Globus pallidus (tissue), 1 donor: ENCODE measurements around the gene SLC35D1.
"Not testable (repeated sequence)": the region's sequence is repeated elsewhere in the genome, so short reads cannot be mapped to it uniquely, and the experiment has no call there.

Experiments
- DNase-seq: peaks from one replicate; pipeline ENCODE4 v3.0.0-alpha.2; 2015; ENCODE audit warnings: low spot score

SLC35D1 gene

DNA sequence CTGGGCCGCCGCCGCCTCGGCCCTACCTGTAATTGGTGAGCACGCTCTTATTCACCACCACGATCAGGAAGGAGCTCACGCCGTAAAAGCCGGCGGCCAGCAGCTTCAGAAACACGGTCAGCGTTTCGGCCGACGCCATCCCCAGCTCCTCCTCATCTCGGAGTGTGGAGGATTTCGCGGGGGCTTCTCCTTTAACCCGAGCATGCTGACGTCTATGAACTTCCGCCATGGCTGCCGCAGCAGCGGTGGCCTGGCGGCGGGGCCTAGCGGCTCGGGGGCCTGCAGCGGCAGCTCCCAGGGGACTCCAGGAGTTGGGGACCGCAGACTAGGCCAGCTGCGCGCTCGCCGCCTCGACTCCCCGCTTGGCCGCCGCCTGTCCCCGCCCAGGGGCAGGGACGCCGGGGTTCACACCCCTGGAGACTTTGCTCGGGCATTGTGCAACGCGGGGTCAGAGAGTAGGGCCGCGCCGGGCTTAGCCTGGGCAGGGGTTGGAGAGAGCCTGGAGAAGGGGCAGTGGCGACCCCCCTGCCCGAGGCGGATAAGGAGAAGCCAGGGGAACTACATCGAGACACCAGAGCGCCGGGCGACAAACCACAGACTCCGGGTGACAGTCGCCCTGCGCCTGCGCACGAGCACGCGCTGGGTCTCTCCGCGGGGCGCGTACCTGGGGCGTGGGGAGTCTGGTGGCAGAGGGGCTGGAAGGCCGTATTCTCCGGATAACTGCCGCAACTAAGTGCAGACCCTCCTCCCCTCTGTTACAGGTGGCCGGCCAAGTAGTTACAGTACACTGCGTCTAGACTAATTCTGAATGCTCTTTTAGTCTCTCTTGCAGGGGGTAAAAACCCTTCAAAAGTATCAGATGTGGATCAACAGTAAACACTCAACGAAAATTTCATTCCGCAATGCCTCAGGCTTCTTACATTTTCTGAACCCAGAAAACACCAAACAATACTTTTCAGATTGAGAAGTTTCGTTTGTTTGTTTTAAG, at the start of gene SLC35D1:
Gene SLC35D1, minus strand, starts transcription at position 364 of the 988 bp plus-strand sequence. Its CDS starts 135 bp downstream, at position 229.
- DNase-seq: peak; percentile 85

- no peak for DNase-seq
These were observed 49.6 kb upstream of the SLC35D1 start for GRCh38 chr1:67103548-67103947.

- no peak for DNase-seq
These were observed 46.9 kb upstream of the SLC35D1 start for GRCh38 chr1:67100833-67101232.

DNA sequence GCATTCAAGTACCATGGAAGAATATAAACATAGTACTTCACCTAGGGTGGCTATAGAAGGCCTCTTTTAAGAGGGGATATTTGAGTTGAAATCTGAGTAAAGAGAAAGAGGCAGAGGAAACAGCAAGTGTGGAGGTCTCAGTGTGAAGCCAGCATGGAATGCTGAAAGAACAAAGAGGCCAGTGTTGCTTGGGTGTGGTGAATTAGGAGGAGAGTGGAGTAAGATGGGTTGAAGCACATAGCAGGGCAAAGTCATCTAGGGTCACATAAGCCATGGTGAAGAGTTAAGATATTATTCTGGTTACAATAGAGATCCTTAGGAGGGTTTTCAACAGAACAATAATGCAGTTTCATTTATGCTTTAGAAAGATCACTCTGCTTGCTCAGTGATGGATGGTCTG, 43.4 kb upstream of the SLC35D1 start:
- DNase-seq: no peak

DNA sequence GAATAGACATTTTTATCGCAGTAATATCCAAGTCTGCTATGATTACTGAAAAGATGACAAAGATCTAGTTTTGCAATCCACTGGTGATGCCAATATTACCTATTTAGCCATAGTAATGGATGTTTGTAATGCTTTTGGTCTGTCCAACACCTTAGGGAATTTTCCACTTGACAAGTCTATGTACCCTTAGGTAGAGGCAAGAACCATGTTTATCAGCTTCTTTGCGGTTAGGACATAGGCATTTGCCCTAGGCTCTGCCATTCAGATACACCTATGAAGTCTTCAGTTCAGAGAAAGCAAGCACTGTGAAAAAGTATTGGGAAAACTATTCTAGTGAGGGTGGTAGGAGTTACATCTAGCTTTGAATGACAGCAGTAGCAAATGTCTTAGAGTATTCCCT, 40.2 kb upstream of the SLC35D1 start:
- DNase-seq: no peak

DNA sequence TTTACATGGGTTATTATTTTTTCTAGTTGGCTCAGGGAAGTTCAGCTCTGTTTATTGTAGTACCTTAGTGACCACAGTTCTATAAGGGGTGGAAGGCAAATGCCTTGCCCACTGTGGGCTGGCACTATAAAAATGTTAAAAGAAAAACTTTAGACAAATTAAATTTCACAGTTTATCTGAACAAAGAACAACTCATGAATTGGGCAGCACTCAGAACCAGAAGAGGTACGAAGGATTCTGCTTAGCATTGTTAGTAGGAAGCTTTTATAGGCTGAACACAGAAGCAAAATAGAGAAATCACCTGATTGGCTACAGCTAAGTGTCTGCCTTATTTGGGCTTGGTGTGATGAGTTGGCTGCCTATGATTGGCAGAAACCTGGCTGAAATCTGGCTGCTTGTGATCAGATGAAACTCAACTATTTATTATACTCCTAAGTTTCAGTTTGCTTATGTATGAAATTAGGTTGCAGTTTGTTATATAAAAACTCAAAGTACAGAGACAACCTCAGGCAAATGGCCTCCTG, 35.8 kb upstream of the SLC35D1 start:
- no peak for DNase-seq

DNA sequence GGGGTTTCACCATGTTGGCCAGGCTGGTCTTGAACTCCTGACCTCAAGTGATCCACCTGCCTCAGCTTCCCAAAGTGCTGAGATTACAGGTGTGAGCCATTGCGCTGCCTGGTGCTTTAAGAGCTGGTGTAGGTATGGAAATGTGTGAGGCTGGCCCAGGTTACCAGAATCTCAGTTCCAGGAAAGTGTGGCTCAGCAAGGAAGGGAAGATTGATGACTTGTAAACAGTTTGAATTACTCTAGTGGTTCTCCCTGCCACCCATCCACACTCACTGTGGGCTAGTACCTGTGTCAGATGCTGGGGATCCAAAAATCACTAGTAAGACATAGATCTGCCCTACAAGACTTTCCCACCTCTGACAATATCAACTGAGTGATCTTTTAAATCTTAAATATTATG, 34.5 kb upstream of the SLC35D1 start:
- no peak for DNase-seq

- DNase-seq: peak; percentile 50
These were observed 31.4 kb upstream of the SLC35D1 start for GRCh38 chr1:67085326-67085725.

DNA sequence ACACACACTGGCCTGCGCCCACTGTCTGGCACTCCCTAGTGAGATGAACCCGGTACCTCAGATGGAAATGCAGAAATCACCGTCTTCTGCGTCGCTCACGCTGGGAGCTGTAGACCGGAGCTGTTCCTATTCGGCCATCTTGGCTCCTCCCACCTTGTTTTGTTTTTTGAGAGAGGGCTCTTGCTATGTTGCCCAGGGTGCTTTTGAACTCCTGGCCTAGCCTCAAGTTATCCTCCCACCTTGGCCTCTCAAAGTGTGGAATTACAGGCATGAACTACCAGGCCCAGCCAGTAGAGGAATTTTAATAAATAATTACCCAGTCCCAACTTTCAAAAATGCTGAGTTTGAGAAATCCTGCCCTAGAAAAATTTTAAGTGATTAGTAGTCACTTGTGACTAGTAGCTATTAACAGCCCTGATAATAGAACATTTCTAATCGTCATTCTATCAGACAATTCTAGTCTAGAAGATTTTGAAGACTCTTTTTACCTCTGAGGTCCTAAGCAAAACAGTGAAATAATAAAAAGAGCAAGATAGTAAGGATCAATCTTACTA, 30.9 kb upstream of the SLC35D1 start:
- no peak for DNase-seq

DNA sequence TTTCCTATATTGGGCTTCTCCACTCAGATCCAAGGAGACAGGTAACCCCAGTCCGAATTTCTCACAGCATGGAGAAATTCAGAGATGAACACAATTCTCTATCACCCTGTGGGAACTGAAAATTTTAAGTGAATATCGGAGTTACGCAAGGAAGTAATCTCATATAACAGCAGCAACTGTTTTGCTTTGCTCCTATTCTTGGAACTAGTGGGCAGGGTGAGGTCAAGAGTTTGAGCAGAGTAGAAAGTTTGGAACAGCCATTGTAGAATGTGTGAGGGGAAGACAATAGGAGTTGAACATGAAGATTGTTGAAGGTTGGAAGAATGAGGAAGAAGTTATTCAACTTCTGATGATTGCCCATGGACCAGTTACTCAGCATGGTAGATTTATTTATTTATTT, 24.3 kb upstream of the SLC35D1 start:
- DNase-seq: no peak

GRCh38 chr1:67077593-67077992, 23.6 kb upstream of the SLC35D1 start:
- DNase-seq: no peak

GRCh38 chr1:67072749-67073148, 18.8 kb upstream of the SLC35D1 start:
- DNase-seq: no peak

DNA sequence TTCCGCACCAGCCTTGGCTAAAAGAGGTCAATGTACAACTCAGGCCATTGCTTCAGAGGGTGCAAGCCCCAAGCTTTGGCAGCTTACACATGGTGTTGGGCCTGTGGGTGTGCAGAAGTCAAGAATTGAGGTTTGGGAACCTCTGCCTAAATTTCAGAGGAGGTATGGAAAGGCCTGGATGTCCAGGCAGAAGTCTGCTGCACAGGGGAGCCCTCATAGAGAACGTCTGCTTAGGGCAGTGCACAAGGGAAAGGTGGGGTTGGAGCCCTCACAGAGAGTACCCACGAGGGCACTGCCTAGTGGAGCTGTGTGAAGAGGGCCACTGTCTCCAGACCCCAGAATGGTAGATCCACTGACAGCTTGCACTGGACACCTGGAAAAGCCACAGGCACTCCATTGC, 13.7 kb upstream of the SLC35D1 start:
- not testable (repeated sequence) for DNase-seq

GRCh38 chr1:67062412-67062811, 8.5 kb upstream of the SLC35D1 start:
- DNase-seq: no peak

DNA sequence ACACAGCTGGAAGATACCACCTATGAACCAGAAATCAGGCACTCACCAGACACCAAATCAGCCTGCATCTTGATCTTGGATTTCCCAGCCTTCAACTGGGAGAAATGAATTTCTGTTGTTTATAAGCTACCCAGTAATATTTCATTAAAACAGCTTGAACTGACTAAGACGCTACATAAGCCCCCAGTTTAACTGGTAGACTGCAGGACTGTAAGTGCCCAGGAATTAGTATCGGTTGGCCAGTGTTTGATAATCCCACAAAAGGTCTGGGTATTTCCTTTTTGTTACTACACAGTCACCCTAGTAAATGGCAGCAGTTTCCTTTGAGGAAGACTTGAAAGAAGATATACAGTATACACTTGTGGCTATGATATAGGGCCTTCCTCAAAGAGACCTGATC, 7.3 kb upstream of the SLC35D1 start:
- DNase-seq: no peak

DNA sequence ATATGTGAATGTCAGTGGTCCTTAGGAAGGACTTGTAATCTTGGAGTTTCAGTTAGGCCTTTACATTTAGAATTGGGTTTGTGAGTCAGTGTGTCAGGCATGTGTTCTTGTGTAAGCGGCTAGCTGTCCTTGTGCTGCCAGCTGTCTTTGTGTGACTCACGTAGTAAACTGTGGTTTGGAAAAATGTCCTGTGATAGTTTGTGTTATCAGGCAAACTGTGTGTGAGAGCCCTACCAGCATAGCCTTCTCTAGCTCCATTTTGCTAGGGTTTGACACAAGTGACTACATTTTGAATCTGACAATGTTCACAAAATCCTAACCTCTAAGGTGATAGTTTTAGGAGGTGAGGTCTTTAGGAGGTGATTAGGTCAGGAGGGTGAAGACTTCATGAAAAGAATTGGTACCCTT, 6.9 kb upstream of the SLC35D1 start:
- no peak for DNase-seq

DNA sequence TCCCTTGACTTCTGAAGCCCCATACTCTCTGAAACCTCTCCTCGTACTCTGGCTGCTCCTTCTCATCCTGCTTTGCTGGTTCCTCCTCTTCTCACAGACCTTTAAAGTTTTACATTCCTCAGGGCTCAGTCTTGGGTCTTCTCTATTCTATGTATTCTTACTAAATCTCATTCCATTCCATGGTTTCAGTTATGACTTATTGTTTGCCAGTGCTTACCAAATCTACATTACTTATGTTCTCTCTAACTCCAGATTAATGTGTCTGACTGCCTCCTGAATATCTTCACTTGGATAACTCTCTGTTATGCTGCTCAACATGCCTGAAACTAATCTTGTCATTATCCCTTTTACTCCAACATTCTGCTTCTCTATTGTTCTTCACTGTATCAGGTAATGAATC, 5.4 kb upstream of the SLC35D1 start:
- DNase-seq: no peak

- no peak for DNase-seq
These were observed 4.8 kb upstream of the SLC35D1 start for GRCh38 chr1:67058761-67059160.

DNA sequence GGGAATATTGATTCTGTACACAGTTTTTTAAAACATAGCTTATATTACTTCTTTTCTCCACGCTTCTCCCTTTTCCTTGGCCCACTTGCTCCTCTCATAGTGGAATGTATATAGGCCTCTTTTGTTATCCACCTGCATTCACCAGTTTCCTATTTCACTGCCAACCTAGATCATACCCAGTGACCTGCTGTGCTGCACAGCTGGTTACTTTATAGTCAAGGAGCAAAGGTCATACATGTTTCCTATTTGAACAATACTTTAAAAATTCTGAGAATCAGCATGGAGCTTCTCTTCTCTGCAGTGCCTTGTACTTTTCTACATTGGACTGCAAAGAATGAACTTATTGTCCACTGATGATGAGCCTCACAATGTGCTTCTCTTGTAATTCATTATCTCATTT, 4.3 kb upstream of the SLC35D1 start:
- no peak for DNase-seq

DNA sequence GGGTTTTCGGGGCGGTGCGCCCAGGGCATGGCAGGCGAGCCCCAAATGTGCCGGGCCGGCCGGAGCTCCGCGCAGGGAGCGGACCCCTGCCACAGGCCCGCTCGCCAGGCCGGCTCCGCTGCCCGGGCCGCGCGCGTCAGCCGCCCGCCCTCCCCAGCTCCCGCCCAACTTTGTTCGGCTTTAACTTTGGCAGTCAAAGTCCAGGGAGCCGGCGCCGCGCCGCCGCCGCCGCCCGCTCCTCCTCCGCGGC, 488 bp downstream of the SLC35D1 start:
- DNase-seq: peak; percentile 65

DNA sequence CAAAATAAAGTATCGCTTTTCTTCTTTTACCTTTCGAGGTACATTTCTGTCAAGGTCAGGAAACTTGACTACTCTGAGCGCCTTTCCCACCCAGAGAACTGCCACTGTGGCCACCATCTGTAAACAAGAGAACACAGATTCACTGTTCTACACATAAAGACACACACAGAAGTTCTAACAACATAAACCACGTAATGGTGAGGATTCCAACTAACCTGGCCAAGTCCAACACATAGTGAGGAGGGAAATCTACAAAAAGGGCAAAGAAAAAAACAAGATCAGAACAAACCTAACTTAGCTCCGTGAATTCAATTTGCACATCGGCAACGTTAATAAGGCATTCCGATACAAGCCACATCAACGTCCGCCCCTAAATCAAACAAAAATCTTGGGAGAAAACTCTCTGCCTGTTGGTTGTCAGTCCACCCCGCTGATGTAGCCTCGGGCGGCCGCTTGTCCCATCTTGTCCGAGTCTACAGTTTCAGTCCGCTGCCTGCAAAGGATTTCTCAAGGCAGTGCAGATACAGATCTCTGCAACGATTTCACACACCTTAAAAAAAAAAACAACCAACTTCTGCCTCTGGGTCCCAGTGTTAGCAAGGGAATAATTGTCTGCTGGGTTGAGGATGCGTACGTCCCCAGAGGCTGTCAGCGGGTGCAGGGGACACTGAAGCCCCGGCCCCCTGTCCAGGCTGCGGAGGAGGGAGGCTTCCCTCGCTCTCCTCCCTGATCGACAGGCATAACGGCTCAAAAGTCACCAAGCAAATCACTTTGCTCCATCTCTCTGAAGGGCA, 1.0 kb downstream of the SLC35D1 start:
- DNase-seq: peak; percentile 52

DNA sequence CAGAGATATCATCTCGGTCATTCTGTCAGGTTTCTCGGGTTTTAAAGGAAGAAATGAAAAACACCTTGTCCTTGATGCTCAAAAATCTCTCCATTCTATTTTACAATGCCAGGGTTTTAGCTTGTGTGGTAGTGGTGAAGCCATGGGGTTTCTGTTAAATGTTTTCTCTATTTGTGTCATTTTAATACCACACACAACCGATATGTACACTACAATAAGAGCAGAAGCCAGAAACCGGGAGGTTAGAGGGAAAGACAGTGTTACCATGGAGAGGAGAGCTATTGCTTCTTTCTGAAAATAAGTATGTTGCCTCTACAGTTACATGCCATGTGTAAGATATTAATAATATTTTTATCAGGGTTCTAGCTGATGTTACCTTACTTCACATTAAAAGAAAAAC, 2.8 kb downstream of the SLC35D1 start:
- DNase-seq: no peak
